Keratinocyte (primary cell): ENCODE results near the gene SDC3. TPM values are rescaled to one million over a fixed set of nuclear protein-coding genes. Genes with fewer than 3 reads are reported as not detected.
"Not testable (repeated sequence)": the region's sequence is repeated elsewhere in the genome, so short reads cannot be mapped to it uniquely, and the experiment has no call there.

Experiments used
- DNase-seq: peaks from one replicate; pipeline ENCODE4 v3.0.0-alpha.2; 2011; ENCODE audit warnings: low read depth, missing footprints, low spot score
- FAIRE-seq: peaks from 2 replicates; lab custom pipeline; 2011; peaks lifted over from hg19 to GRCh38; lab: Jason Lieb, UNC
- H2AFZ ChIP-seq: 2 replicates; pipeline ENCODE4 v1.6.0; 2012; ENCODE audit warnings: low read length, control low read depth, inconsistent platforms; ENCODE audit not compliant: control insufficient read depth
- H3K27ac ChIP-seq: 2 replicates; pipeline ENCODE4 v1.5.1; 2011; ENCODE audit warnings: low read length; ENCODE audit not compliant: control insufficient read depth, insufficient read depth
- H3K27me3 ChIP-seq: 3 replicates; pipeline ENCODE4 v1.6.0; 2011; ENCODE audit warnings: low read length; ENCODE audit not compliant: control insufficient read depth, insufficient read depth; ENCODE audit errors: extremely low read depth
- H3K36me3 ChIP-seq, 2 experiments: 2 replicates in 1 of 2; 3 replicates in 1 of 2; pipeline ENCODE4 v1.5.1; 2011; ENCODE audit warnings: low read length in 2 of 2, mild to moderate bottlenecking in 1 of 2; ENCODE audit not compliant: control insufficient read depth in 2 of 2, insufficient read depth in 2 of 2; ENCODE audit errors: extremely low read depth in 1 of 2
- H3K4me1 ChIP-seq: 3 replicates; pipeline ENCODE4 v1.5.1; 2011; ENCODE audit warnings: low read length; ENCODE audit not compliant: control insufficient read depth, insufficient read depth; ENCODE audit errors: extremely low read depth
- H3K4me2 ChIP-seq: 3 replicates; pipeline ENCODE4 v1.6.0; 2011; ENCODE audit warnings: low read depth, low read length; ENCODE audit not compliant: control insufficient read depth, insufficient read depth; ENCODE audit errors: extremely low read depth
- H3K4me3 ChIP-seq, 3 experiments: fragments of 200-600 bp in 1 of 3; sonication (generic) in 1 of 3; 2 replicates in 2 of 3; 3 replicates in 1 of 3; pipeline ENCODE4 v1.5.1; 2011 to 2016; ENCODE audit warnings: low read length in 3 of 3, mild to moderate bottlenecking in 3 of 3, control low read depth in 2 of 3, inconsistent platforms in 1 of 3, low read depth in 1 of 3, mixed read lengths in 1 of 3, mixed run types in 1 of 3, moderate library complexity in 1 of 3; ENCODE audit not compliant: control insufficient read depth in 2 of 3, insufficient read depth in 2 of 3; ENCODE audit errors: extremely low read depth in 1 of 3
- H3K79me2 ChIP-seq: 2 replicates; pipeline ENCODE4 v1.6.0; 2012; ENCODE audit warnings: low read length; ENCODE audit not compliant: control insufficient read depth, insufficient read depth
- H3K9ac ChIP-seq: 3 replicates; pipeline ENCODE4 v1.6.0; 2011; ENCODE audit warnings: low read length; ENCODE audit not compliant: control insufficient read depth, insufficient read depth; ENCODE audit errors: extremely low read depth
- H3K9me1 ChIP-seq: 3 replicates; pipeline ENCODE4 v1.6.0; 2011; ENCODE audit warnings: low read length; ENCODE audit not compliant: control insufficient read depth, insufficient read depth; ENCODE audit errors: extremely low read depth
- H3K9me3 ChIP-seq: 2 replicates; pipeline ENCODE4 v1.5.1; 2012; ENCODE audit warnings: low read depth, low read length; ENCODE audit not compliant: control insufficient read depth
- H4K20me1 ChIP-seq: 3 replicates; pipeline ENCODE4 v1.6.0; 2011; ENCODE audit warnings: low read length; ENCODE audit not compliant: control insufficient read depth, insufficient read depth; ENCODE audit errors: extremely low read depth
- CTCF ChIP-seq, 3 experiments: IDR thresholded peaks in 1 of 3; conservative IDR thresholded peaks in 1 of 3; optimal IDR thresholded peaks in 1 of 3; 2 replicates in 2 of 3; 3 replicates in 1 of 3; pipeline versions ENCODE3 to v1.5.1; 2011; ENCODE audit warnings: low read length in 3 of 3, mild to moderate bottlenecking in 3 of 3, moderate library complexity in 2 of 3, control low read depth in 1 of 3, inconsistent platforms in 1 of 3; ENCODE audit not compliant: insufficient read depth in 2 of 3; ENCODE audit errors: extremely low read depth in 1 of 3
- EZH2 ChIP-seq: IDR thresholded peaks from one replicate; pipeline ENCODE4 v1.6.1; 2012; ENCODE audit warnings: inconsistent platforms, mild to moderate bottlenecking, low read length, moderate library complexity
- dilution Hi-C: fragments of 300-500 bp; cut with MboI; formaldehyde crosslinking; loops from one replicate; pipeline ENCODE4 v1.7.0; 2020; ENCODE audit warnings: low sequenced_read_pairs; ENCODE audit not compliant: extremely low pct_ligation_motif_present
- polyA plus RNA-seq, 5 experiments: library from polyadenylated mRNA; depleted of rRNA in 3 of 5; stranded (reverse) in 3 of 5; stranded (forward) in 1 of 5; unstranded in 1 of 5; fragments of >200 nt; gene quantifications; 1 replicate in 1 of 5; 2 replicates in 3 of 5; 3 replicates in 1 of 5; pipeline versions ENCODE4 v1.2.1 to v1.2.3, GENCODE V29; 2011 to 2012; ENCODE audit warnings: missing spikeins in 2 of 5, low read depth in 1 of 5, low replicate concordance in 1 of 5

The SDC3 gene
- polyA plus RNA-seq, 1 donor (not counting 4 experiments of a cell fraction or from before 2014, with no cell fraction given): 8.8 TPM

GRCh38 chr1:30870035-30870434 lies 38.5 kb downstream of the SDC3 start:
- no peaks in the 10 kb centered on the region for H3K79me2 ChIP-seq
- FAIRE-seq (no peak), DNase-seq (no peak)
- no peak overlapping the region for H3K4me2 ChIP-seq
- H3K27me3 ChIP-seq: no peaks in the 10 kb centered on the region
- no peaks in the 10 kb centered on the region for H3K4me1 ChIP-seq
- dilution Hi-C loops: no loop called here
- H3K9me1 ChIP-seq: no peaks in the 10 kb centered on the region
- H2AFZ ChIP-seq: no peak overlapping the region
- no peaks in the 10 kb centered on the region for H4K20me1 ChIP-seq
- TF ChIP-seq EZH2: no peak
- TF ChIP-seq CTCF (optimal IDR thresholded peaks at IDR 0.05 in 1 of 3, IDR thresholded peaks at IDR 0.05 in 1 of 3, conservative IDR thresholded peaks at IDR 0.05 in 1 of 3; ENCODE audit: extremely low read depth in 1 of 3, insufficient read depth in 2 of 3, low read length in 3 of 3): no peak
- H3K9ac ChIP-seq: no peak overlapping the region
- H3K36me3 ChIP-seq: peaks cover 12 to 18% of the 10 kb centered on the region in 2 experiments
- no peak overlapping the region for H3K27ac ChIP-seq
- H3K9me3 ChIP-seq: peaks cover 16% of the 10 kb centered on the region
- H3K4me3 ChIP-seq: no peak overlapping the region

GRCh38 chr1:30868833-30869435 lies 39.6 kb downstream of the SDC3 start:
- dilution Hi-C loops: no loop called here
- DNase-seq: no peak
- Histone ChIP-seq H3K36me3 (peaks cover 12 to 15% of the 10 kb centered on the region in 2 experiments), H3K9me1 (no peaks in the 10 kb centered on the region), H2AFZ (no peak overlapping the region), H3K79me2 (no peaks in the 10 kb centered on the region), H3K9ac (no peak overlapping the region), H4K20me1 (no peaks in the 10 kb centered on the region), H3K9me3 (peaks cover 16% of the 10 kb centered on the region), H3K4me3 (no peak overlapping the region), H3K27me3 (no peaks in the 10 kb centered on the region), H3K4me2 (no peak overlapping the region), H3K27ac (no peak overlapping the region), H3K4me1 (no peaks in the 10 kb centered on the region)
- TF ChIP-seq EZH2: no peak
- TF ChIP-seq CTCF (optimal IDR thresholded peaks at IDR 0.05 in 1 of 3, IDR thresholded peaks at IDR 0.05 in 1 of 3, conservative IDR thresholded peaks at IDR 0.05 in 1 of 3; ENCODE audit: extremely low read depth in 1 of 3, insufficient read depth in 2 of 3, low read length in 3 of 3): no peak
- no peak for FAIRE-seq

GRCh38 chr1:30868057-30868456 lies 40.5 kb downstream of the SDC3 start:
- Histone ChIP-seq H3K36me3 (peaks cover 10 to 11% of the 10 kb centered on the region in 2 experiments), H3K9me3 (peaks cover 11% of the 10 kb centered on the region)
- H3K9ac ChIP-seq, H2AFZ ChIP-seq, H3K4me2 ChIP-seq, H3K4me1 ChIP-seq, H4K20me1 ChIP-seq, H3K79me2 ChIP-seq, dilution Hi-C loops, H3K27me3 ChIP-seq, H3K4me3 ChIP-seq, H3K9me1 ChIP-seq, H3K27ac ChIP-seq, FAIRE-seq, DNase-seq: not testable (repeated sequence)
